ENCODE data around the gene MAP4. TPM values are rescaled to one million over a fixed set of nuclear protein-coding genes. Genes with fewer than 3 reads are reported as not detected.
"Not testable (repeated sequence)": the region's sequence is repeated elsewhere in the genome, so short reads cannot be mapped to it uniquely, and the experiment has no call there.

Gene MAP4
- total RNA-seq, 1 donor from 2014 or later = 106 TPM

GRCh38 chr3:48014358-48014757, 1.9 kb downstream of the MAP4 start:
- intact Hi-C loops (cut with micrococcal nuclease) = no loop called here

- intact Hi-C loops (cut with micrococcal nuclease) = no loop called here
Observed at GRCh38 chr3:48013288-48013980, 2.8 kb downstream of the MAP4 start.

- intact Hi-C loops (cut with micrococcal nuclease) = no loop called here
Observed at GRCh38 chr3:48012659-48013058, 3.6 kb downstream of the MAP4 start.

GRCh38 chr3:48008066-48008465, 8.2 kb downstream of the MAP4 start:
- intact Hi-C loops (cut with micrococcal nuclease) = not testable (repeated sequence)

GRCh38 chr3:48007361-48007760, 8.9 kb downstream of the MAP4 start:
- intact Hi-C loops (cut with micrococcal nuclease) = not testable (repeated sequence)

GRCh38 chr3:48006794-48007193, 9.4 kb downstream of the MAP4 start:
- intact Hi-C loops (cut with micrococcal nuclease) = not testable (repeated sequence)

GRCh38 chr3:48004694-48005093, 11.5 kb downstream of the MAP4 start:
- intact Hi-C loops (cut with micrococcal nuclease) = no loop called here

- intact Hi-C loops (cut with micrococcal nuclease) = no loop called here
Observed at GRCh38 chr3:48002787-48003186, 13.4 kb downstream of the MAP4 start.

- intact Hi-C loops (cut with micrococcal nuclease) = no loop called here
Observed at GRCh38 chr3:48001991-48002390, 14.2 kb downstream of the MAP4 start.

- intact Hi-C loops (cut with micrococcal nuclease) = no loop called here
Observed at GRCh38 chr3:48000212-48000611, 16.0 kb downstream of the MAP4 start.

- intact Hi-C loops (cut with micrococcal nuclease) = no loop called here
Observed at GRCh38 chr3:47996440-47996839, 19.8 kb downstream of the MAP4 start.

GRCh38 chr3:47994180-47994579, 22.0 kb downstream of the MAP4 start:
- intact Hi-C loops (cut with micrococcal nuclease) = no loop called here

- intact Hi-C loops (cut with micrococcal nuclease) = loop anchor here (2.0 kb wide), 3 partner anchors 97 to 167 kb away; no protein-coding TSS in a partner anchor
Observed at GRCh38 chr3:47991341-47991740, 24.9 kb downstream of the MAP4 start.

- intact Hi-C loops (cut with micrococcal nuclease) = loop anchor here (1.0 to 2.0 kb wide), 7 partner anchors 99 to 468 kb away; no protein-coding TSS in a partner anchor
Observed at GRCh38 chr3:47989981-47990440, 26.2 kb downstream of the MAP4 start.

GRCh38 chr3:47985381-47985780, 30.8 kb downstream of the MAP4 start:
- intact Hi-C loops (cut with micrococcal nuclease) = no loop called here

GRCh38 chr3:47984075-47984728, 32.0 kb downstream of the MAP4 start:
- intact Hi-C loops (cut with micrococcal nuclease) = no loop called here

- intact Hi-C loops (cut with micrococcal nuclease) = no loop called here
Observed at GRCh38 chr3:47980795-47981194, 35.4 kb downstream of the MAP4 start.

- intact Hi-C loops (cut with micrococcal nuclease) = no loop called here
Observed at GRCh38 chr3:47979070-47979469, 37.1 kb downstream of the MAP4 start.

GRCh38 chr3:47978386-47978785, 37.8 kb downstream of the MAP4 start:
- intact Hi-C loops (cut with micrococcal nuclease) = no loop called here

- intact Hi-C loops (cut with micrococcal nuclease) = no loop called here
Observed at GRCh38 chr3:47976135-47976732, 40.0 kb downstream of the MAP4 start.

- intact Hi-C loops (cut with micrococcal nuclease) = no loop called here
Observed at GRCh38 chr3:47974974-47975470, 41.2 kb downstream of the MAP4 start.

- intact Hi-C loops (cut with micrococcal nuclease) = no loop called here
Observed at GRCh38 chr3:47971081-47971480, 45.1 kb downstream of the MAP4 start.

Data from T-helper 1 cell treated with Interleukin-12 subunit alpha and Interleukin-12 subunit beta and Interleukin-4 antibody, amounts not matched to agents 30 ng/mL and 1 ng/mL, for 36 hours (primary cell).